ENCODE results near the gene SRP14. TPM values are rescaled to one million over a fixed set of nuclear protein-coding genes. Genes with fewer than 3 reads are reported as not detected.

Gene SRP14
- total and polyA plus RNA-seq, 3 experiments from 2014 or later: 202 to 835 (median 203) TPM

DNA sequence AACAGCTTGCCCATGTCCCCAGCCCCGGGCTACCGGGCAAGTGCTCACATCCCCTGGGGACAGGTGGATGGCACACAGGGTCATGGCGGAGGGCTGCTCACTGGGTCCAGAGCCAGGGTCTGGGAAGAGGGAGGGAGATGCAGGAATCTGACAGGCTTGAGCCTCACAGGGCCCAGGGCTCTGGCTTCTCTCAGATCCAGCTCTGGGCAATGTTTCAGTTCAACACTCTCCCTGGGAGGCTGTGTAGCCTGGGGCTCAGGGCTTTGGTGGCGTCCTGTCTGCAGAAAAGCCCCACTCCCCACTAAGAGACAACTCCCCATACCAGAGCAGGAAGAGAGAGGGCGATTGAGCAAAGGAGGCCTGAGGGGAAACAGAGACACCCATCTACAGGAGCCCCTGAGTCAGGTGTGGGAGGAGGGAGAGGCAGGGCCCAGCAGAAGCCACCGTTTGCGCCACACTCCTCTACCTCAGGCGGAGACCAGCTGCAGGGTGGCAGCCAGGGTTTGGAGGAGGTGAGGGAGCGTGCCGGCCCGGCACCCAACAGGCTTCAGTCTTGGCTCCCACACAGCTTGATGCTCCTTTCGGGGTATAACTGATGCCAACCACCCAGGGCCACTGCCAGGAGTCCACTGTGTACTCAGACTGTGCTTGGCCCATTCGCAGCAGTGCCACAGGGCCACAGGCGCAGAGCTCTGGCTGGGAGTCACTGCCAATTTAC is 16.8 kb upstream of the SRP14 start:
- Histone ChIP-seq H3K27me3 (ENCODE audit: insufficient read depth, low read length, poor library complexity, severe bottlenecking) (no peaks in the 10 kb centered on the region), H3K27ac (ENCODE audit: low read depth, low read length) (no peak overlapping the region), H3K4me3 (ENCODE audit: low read length) (no peak overlapping the region), H3K4me1 (ENCODE audit: insufficient read depth, low read length) (peaks cover 32% of the 10 kb centered on the region), H3K36me3 (ENCODE audit: insufficient read depth, low read length) (no peaks in the 10 kb centered on the region), H3K9me3 (ENCODE audit: low read length) (no peaks in the 10 kb centered on the region)
- CTCF ChIA-PET: interaction anchor here (0.8 to 2.4 kb wide), 6 partner anchors 9 to 219 kb away, joined by 3 to 13 read pairs (median 4); no protein-coding TSS in a partner anchor
- Mint-ChIP-seq H3K9me3 (no peaks in the 10 kb centered on the region), H3K4me3 (peak overlapping the region in 2 of 7 donors; percentile 31 to 51), H3K27ac (peak overlapping the region in 5 of 8 donors; percentile 40 to 87 (median 82)), H3K36me3 (peaks cover 0 to 2% (median 0%) of the 10 kb centered on the region in 3 donors), H3K27me3 (no peaks in the 10 kb centered on the region), H3K4me1 (peaks cover 53 to 79% (median 66%) of the 10 kb centered on the region in 3 donors)
- no peak for DNase-seq
- POLR2A ChIA-PET: no interaction called here

DNA sequence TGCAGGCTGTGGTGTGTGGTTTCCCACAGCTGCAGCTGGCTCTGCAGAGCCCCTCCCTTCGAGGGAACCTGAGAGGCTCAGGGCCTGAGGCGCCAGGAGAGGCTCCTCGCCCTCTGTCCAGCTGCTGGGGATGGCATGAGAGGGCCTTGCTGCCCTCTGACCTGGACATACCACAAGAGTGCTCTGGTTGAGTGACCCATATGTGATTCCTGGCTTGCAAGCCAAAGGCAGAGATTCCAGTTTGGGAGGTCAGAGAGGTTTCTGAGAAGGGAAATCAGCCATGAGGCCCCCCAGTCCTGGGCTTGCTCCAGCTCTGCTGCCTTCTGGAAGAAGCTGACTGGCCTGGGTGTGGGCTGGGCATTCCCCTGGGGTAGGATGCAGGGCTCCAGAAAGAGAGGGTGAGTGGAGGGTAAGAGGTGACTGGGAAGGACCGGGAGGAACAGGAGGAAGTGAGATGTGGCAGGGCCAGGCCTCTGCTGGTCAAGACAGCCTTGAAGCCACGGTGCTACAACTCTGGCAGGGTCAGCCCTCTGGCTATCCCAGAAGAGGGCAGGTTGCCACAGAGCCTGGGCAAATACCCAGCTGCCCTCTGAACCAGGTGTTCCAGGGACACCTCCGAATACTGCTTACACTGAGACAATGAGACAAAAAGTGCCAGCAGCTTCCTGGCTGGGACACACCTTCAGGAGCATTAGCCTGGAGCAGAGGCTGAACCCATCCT is 16.0 kb upstream of the SRP14 start:
- H3K27me3 ChIP-seq (ENCODE audit: insufficient read depth, low read length, poor library complexity, severe bottlenecking): no peaks in the 10 kb centered on the region
- H3K9me3 ChIP-seq (ENCODE audit: low read length): no peaks in the 10 kb centered on the region
- H3K36me3 Mint-ChIP-seq: peaks cover 0 to 2% (median 0%) of the 10 kb centered on the region in 3 donors
- no peak overlapping the region for H3K27ac ChIP-seq (ENCODE audit: low read depth, low read length)
- POLR2A ChIA-PET: interaction anchor here (1.0 kb wide), 1 partner anchor 51 kb away, joined by 7 read pairs; no protein-coding TSS in a partner anchor
- H3K9me3 Mint-ChIP-seq: no peaks in the 10 kb centered on the region
- H3K4me3 ChIP-seq (ENCODE audit: low read length): peak overlapping the region; percentile 20
- H3K27me3 Mint-ChIP-seq: no peaks in the 10 kb centered on the region
- peak in 2 of 5 donors; percentile 37 to 64 for DNase-seq
- peaks cover 39% of the 10 kb centered on the region for H3K4me1 ChIP-seq (ENCODE audit: insufficient read depth, low read length)
- peak overlapping the region in 5 of 8 donors; percentile 29 to 83 (median 70) for H3K27ac Mint-ChIP-seq
- no peaks in the 10 kb centered on the region for H3K36me3 ChIP-seq (ENCODE audit: insufficient read depth, low read length)
- peaks cover 56 to 83% (median 72%) of the 10 kb centered on the region in 3 donors for H3K4me1 Mint-ChIP-seq
- CTCF ChIA-PET: interaction anchor here (1.0 to 2.4 kb wide), 7 partner anchors 8 to 220 kb away, joined by 3 to 13 read pairs (median 4); no protein-coding TSS in a partner anchor
- H3K4me3 Mint-ChIP-seq: peak overlapping the region in 6 of 7 donors; percentile 29 to 76 (median 64)

DNA sequence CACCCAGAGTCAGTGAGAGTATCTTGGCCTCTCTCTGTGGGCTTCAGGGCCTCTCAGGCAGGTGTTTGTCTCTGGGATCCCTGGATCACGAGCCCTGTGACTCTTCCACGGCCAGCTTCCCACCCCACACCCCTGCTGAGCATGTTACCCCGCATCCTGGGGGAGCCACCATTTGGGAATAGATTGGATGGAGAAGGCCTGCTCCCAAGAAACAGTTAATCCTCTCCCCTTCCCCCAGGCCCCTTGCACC is 15.5 kb upstream of the SRP14 start:
- Mint-ChIP-seq H3K4me3 (peak overlapping the region in 5 of 7 donors; percentile 54 to 77 (median 69)), H3K4me1 (peaks cover 61 to 86% (median 77%) of the 10 kb centered on the region in 3 donors), H3K36me3 (peaks cover 0 to 2% (median 0%) of the 10 kb centered on the region in 3 donors), H3K9me3 (no peaks in the 10 kb centered on the region), H3K27me3 (no peaks in the 10 kb centered on the region), H3K27ac (peak overlapping the region in 4 of 8 donors; percentile 15 to 83 (median 52))
- Histone ChIP-seq H3K4me1 (ENCODE audit: insufficient read depth, low read length) (peaks cover 44% of the 10 kb centered on the region), H3K9me3 (ENCODE audit: low read length) (no peaks in the 10 kb centered on the region), H3K4me3 (ENCODE audit: low read length) (no peak overlapping the region), H3K27me3 (ENCODE audit: insufficient read depth, low read length, poor library complexity, severe bottlenecking) (no peaks in the 10 kb centered on the region), H3K36me3 (ENCODE audit: insufficient read depth, low read length) (no peaks in the 10 kb centered on the region), H3K27ac (ENCODE audit: low read depth, low read length) (no peak overlapping the region)
- CTCF ChIA-PET: interaction anchor here (1.2 to 2.4 kb wide), 5 partner anchors 9 to 220 kb away, joined by 3 to 13 read pairs (median 5); no protein-coding TSS in a partner anchor
- DNase-seq: no peak
- POLR2A ChIA-PET: interaction anchor here (1.0 kb wide), 1 partner anchor 52 kb away, joined by 7 read pairs; no protein-coding TSS in a partner anchor

DNA sequence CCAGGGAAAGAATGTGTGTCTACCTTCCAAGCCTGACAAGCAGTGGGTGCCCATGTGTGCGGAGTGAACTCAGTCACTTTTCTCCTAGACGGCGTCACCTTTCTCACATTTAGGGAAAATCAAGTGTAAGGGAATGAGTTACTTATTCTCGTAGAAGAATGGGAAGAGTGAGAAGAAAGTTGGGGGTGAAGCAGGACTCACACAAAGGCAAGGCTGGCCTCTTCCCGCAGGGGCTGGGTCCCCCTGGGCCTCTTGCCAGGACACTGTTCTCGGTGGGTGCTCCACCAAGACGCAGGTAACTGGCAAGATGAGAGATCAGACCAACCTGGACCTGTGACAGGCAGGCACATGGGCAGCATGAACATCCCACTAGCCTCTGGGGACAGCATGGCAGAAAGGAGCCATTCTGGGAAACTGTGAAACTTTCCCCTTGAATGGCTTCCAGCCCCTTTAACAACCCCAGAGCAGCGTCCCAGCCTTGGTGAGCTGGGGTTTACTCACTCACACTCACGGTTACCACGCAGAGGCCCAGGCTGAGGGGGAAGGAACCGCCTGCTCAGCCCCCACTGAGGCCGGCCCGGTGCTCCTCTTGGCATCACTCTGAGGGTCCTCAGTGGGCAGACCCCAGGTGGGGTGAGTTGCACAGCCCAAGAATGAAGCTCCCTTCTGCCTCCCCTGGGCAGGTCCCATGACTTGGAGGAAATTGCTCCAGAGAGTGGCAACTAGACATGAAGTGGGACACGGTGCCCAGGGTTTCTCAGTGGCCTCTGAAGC is 15.0 kb upstream of the SRP14 start:
- H3K36me3 Mint-ChIP-seq: peaks cover 0 to 2% (median 0%) of the 10 kb centered on the region in 3 donors
- H3K27me3 ChIP-seq (ENCODE audit: insufficient read depth, low read length, poor library complexity, severe bottlenecking): no peaks in the 10 kb centered on the region
- no peak overlapping the region for H3K27ac ChIP-seq (ENCODE audit: low read depth, low read length)
- no peak for DNase-seq
- H3K4me3 Mint-ChIP-seq: peak overlapping the region in 4 of 7 donors; percentile 58 to 77 (median 72)
- peaks cover 49% of the 10 kb centered on the region for H3K4me1 ChIP-seq (ENCODE audit: insufficient read depth, low read length)
- no peak overlapping the region for H3K4me3 ChIP-seq (ENCODE audit: low read length)
- H3K36me3 ChIP-seq (ENCODE audit: insufficient read depth, low read length): no peaks in the 10 kb centered on the region
- POLR2A ChIA-PET: interaction anchor here (0.5 to 1.0 kb wide), 2 partner anchors 20 to 52 kb away, joined by 4 to 7 read pairs; no protein-coding TSS in a partner anchor
- H3K27me3 Mint-ChIP-seq: no peaks in the 10 kb centered on the region
- CTCF ChIA-PET: interaction anchor here (1.2 to 2.4 kb wide), 5 partner anchors 8 to 221 kb away, joined by 3 to 13 read pairs (median 5); no protein-coding TSS in a partner anchor
- no peaks in the 10 kb centered on the region for H3K9me3 Mint-ChIP-seq
- peaks cover 66 to 89% (median 82%) of the 10 kb centered on the region in 3 donors for H3K4me1 Mint-ChIP-seq
- H3K9me3 ChIP-seq (ENCODE audit: low read length): no peaks in the 10 kb centered on the region
- H3K27ac Mint-ChIP-seq: peak overlapping the region in 5 of 8 donors; percentile 23 to 83 (median 75)

DNA sequence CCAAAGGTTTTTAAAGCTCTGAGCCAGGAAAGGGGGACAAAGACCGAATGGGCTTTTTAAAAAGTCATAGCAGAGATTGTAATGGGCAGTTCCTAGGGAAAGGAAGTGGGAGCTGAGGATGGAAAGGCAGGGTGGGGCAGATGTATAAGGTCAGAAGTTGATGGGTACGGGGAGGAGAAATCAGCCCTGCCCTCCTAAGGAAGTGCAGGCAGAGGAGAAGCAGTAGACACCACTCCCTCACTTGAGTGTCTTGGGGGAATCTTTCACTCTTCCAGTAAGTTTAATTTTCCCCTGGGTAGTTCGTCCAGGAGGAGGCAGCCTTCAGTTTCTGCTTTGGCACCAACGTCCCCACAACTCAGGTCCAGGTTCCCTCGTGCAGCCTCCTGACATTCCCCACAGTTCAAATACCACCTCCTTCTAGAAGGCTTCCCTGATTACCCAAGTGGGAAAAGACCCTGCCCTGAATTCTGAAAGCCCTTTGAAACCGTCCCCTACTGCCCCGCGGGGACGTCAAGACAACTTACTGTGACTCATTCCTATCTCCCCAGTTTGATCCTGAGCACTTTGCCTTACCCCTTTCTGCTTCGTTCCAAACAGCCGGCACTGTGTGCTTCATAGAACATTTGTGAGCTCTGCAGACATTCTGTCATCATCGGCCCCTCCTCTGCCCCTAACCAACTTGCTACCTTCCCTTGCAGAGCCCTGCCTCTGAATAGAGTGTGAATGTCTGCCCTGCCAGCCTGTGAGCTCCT is 14.3 kb upstream of the SRP14 start:
- Histone ChIP-seq H3K27ac (ENCODE audit: low read depth, low read length) (no peak overlapping the region), H3K9me3 (ENCODE audit: low read length) (no peaks in the 10 kb centered on the region), H3K27me3 (ENCODE audit: insufficient read depth, low read length, poor library complexity, severe bottlenecking) (no peaks in the 10 kb centered on the region), H3K4me1 (ENCODE audit: insufficient read depth, low read length) (peaks cover 55% of the 10 kb centered on the region), H3K4me3 (ENCODE audit: low read length) (no peak overlapping the region), H3K36me3 (ENCODE audit: insufficient read depth, low read length) (no peaks in the 10 kb centered on the region)
- Mint-ChIP-seq H3K27ac (peak overlapping the region in 7 of 8 donors; percentile 20 to 75 (median 44)), H3K4me3 (peak overlapping the region in 3 of 7 donors; percentile 6 to 12 (median 6)), H3K9me3 (no peaks in the 10 kb centered on the region), H3K27me3 (no peaks in the 10 kb centered on the region), H3K4me1 (peaks cover 67 to 90% (median 83%) of the 10 kb centered on the region in 3 donors), H3K36me3 (peaks cover 0 to 2% (median 0%) of the 10 kb centered on the region in 3 donors)
- ChIA-PET POLR2A (interaction anchor here (0.5 to 1.9 kb wide), 2 partner anchors 20 to 45 kb away, joined by 4 to 5 read pairs; no protein-coding TSS in a partner anchor), CTCF (interaction anchor here (0.7 to 2.4 kb wide), 5 partner anchors 48 to 226 kb away, joined by 3 to 13 read pairs (median 3); no protein-coding TSS in a partner anchor)
- DNase-seq: no peak

DNA sequence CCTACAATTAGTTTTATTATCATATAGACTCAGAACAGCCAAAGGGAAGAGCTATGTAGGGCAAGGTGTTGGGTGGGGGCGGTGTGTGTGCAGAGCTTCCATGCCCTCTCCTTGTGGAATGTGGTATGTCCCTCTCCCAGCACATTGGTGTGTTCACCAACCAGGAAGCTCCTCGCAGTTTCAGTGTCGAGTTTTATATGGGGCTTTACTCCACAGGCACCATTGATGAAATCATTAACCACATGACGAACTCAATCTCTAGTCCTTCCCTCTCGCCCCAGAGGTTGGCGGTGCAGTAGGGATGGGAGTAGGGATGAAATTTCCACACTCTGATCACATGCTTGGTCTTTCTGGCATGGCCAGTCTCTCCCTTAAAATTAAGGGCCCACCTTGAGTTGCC is 13.6 kb upstream of the SRP14 start:
- CTCF ChIA-PET: interaction anchor here (0.7 to 2.0 kb wide), 4 partner anchors 52 to 255 kb away, joined by 3 to 5 read pairs (median 3); partner anchors contain the start of gene PLCB2
- no peaks in the 10 kb centered on the region for H3K27me3 ChIP-seq (ENCODE audit: insufficient read depth, low read length, poor library complexity, severe bottlenecking)
- no peaks in the 10 kb centered on the region for H3K9me3 ChIP-seq (ENCODE audit: low read length)
- Mint-ChIP-seq H3K9me3 (no peaks in the 10 kb centered on the region), H3K36me3 (no peaks in the 10 kb centered on the region), H3K4me1 (peaks cover 68 to 90% (median 83%) of the 10 kb centered on the region in 3 donors), H3K4me3 (peak overlapping the region in 1 of 7 donors; percentile 27), H3K27ac (peak overlapping the region in 7 of 8 donors; percentile 25 to 87 (median 64)), H3K27me3 (no peaks in the 10 kb centered on the region)
- H3K4me3 ChIP-seq (ENCODE audit: low read length): no peak overlapping the region
- peaks cover 62% of the 10 kb centered on the region for H3K4me1 ChIP-seq (ENCODE audit: insufficient read depth, low read length)
- H3K27ac ChIP-seq (ENCODE audit: low read depth, low read length): no peak overlapping the region
- DNase-seq: no peak
- no peaks in the 10 kb centered on the region for H3K36me3 ChIP-seq (ENCODE audit: insufficient read depth, low read length)
- POLR2A ChIA-PET: interaction anchor here (1.9 kb wide), 1 partner anchor 46 kb away, joined by 5 read pairs; no protein-coding TSS in a partner anchor
